GM19395 (cell line): ENCODE data around the gene UNC45A.
"Not testable (repeated sequence)": the region's sequence is repeated elsewhere in the genome, so short reads cannot be mapped to it uniquely, and the experiment has no call there.

Experiments
- ATAC-seq: cut with Tn5 transposase; IDR thresholded peaks from one replicate; pipeline ENCODE4 v1.9.1; 2021; ENCODE audit warnings: mild to moderate bottlenecking, moderate library complexity; ENCODE audit not compliant: unreplicated experiment

The UNC45A gene

GRCh38 chr15:90917569-90917968, 17.5 kb upstream of the UNC45A start:
- no peak for ATAC-seq

- ATAC-seq, result no peak
Measured at GRCh38 chr15:90918034-90918788, 16.9 kb upstream of the UNC45A start.

- no peak for ATAC-seq
Measured at GRCh38 chr15:90918835-90919234, 16.2 kb upstream of the UNC45A start.

- ATAC-seq, result no peak
Measured at GRCh38 chr15:90921887-90922286, 13.2 kb upstream of the UNC45A start.

GRCh38 chr15:90922712-90923322, 12.3 kb upstream of the UNC45A start:
- ATAC-seq, result peak; percentile 83

- peak; percentile 73 for ATAC-seq
Measured at GRCh38 chr15:90924375-90924774, 10.7 kb upstream of the UNC45A start.

GRCh38 chr15:90926766-90927165, 8.3 kb upstream of the UNC45A start:
- not testable (repeated sequence) for ATAC-seq

- ATAC-seq, result not testable (repeated sequence)
Measured at GRCh38 chr15:90928106-90928505, 7.0 kb upstream of the UNC45A start.

GRCh38 chr15:90929246-90930019, 5.7 kb upstream of the UNC45A start:
- ATAC-seq, result no peak

GRCh38 chr15:90930861-90931574, 4.1 kb upstream of the UNC45A start:
- ATAC-seq, result no peak

GRCh38 chr15:90931575-90931827, 3.6 kb upstream of the UNC45A start:
- ATAC-seq, result no peak

GRCh38 chr15:90931828-90932659, 3.0 kb upstream of the UNC45A start, which contains the start of gene HDDC3:
TSS of gene HDDC3 (minus strand) at chr15:90932549. CDS start at chr15:90932540, 9 bp downstream.
- ATAC-seq, result peak; percentile 56

- ATAC-seq, result no peak
Measured at GRCh38 chr15:90932660-90932991, 2.5 kb upstream of the UNC45A start.

GRCh38 chr15:90933301-90933700, 1.8 kb upstream of the UNC45A start:
- ATAC-seq, result no peak

GRCh38 chr15:90934256-90934948, 683 bp upstream of the UNC45A start:
- ATAC-seq, result peak; percentile 39

GRCh38 chr15:90936823-90937222, 1.7 kb downstream of the UNC45A start:
- no peak for ATAC-seq

GRCh38 chr15:90938261-90938660, 3.2 kb downstream of the UNC45A start:
- no peak for ATAC-seq

GRCh38 chr15:90939756-90940155, 4.7 kb downstream of the UNC45A start:
- ATAC-seq, result no peak

GRCh38 chr15:90941038-90941437, 6.0 kb downstream of the UNC45A start:
- ATAC-seq, result no peak
